Spleen (tissue), 11 donors: ENCODE measurements around the gene ALX4. TPM values are rescaled to one million over a fixed set of nuclear protein-coding genes. Genes with fewer than 3 reads are reported as not detected.

Experiments
- DNase-seq: peaks from one replicate; pipeline ENCODE4 v3.0.0-alpha.2; 2020
- H3K27ac ChIP-seq, 8 donors: fragments of 200-600 bp; sonication (generic) in 7 of 8; 1 replicate in 4 of 8; 2 replicates in 4 of 8; pipeline versions ENCODE4 v1.5.0 to v1.8.0; 2016 to 2021; ENCODE audit warnings: inconsistent platforms in 4 of 8, mild to moderate bottlenecking in 4 of 8, moderate library complexity in 1 of 8
- H3K27me3 ChIP-seq, 7 donors: fragments of 200-600 bp; sonication (generic) in 6 of 7; replicated peaks in 1 of 7; 1 replicate in 4 of 7; 2 replicates in 3 of 7; pipeline versions ENCODE4 v1.5.0 to v1.8.0; 2016 to 2021; ENCODE audit warnings: inconsistent platforms in 3 of 7, mild to moderate bottlenecking in 1 of 7
- H3K36me3 ChIP-seq, 6 donors: fragments of 200-600 bp; sonication (generic) in 5 of 6; 1 replicate in 4 of 6; 2 replicates in 2 of 6; pipeline versions ENCODE4 v1.5.0 to v1.8.0; 2016 to 2021; ENCODE audit warnings: inconsistent platforms in 2 of 6
- H3K4me1 ChIP-seq, 6 donors: fragments of 200-600 bp; sonication (generic) in 5 of 6; 1 replicate in 3 of 6; 2 replicates in 3 of 6; pipeline versions ENCODE4 v1.5.0 to v1.8.0; 2016 to 2021; ENCODE audit warnings: inconsistent platforms in 3 of 6
- H3K4me3 ChIP-seq, 8 donors: fragments of 200-600 bp; sonication (generic) in 7 of 8; 1 replicate in 4 of 8; 2 replicates in 4 of 8; pipeline versions ENCODE4 v1.5.0 to v1.8.0; 2016 to 2021; ENCODE audit warnings: inconsistent platforms in 4 of 8, mild to moderate bottlenecking in 4 of 8, moderate library complexity in 2 of 8
- H3K9me3 ChIP-seq, 8 donors: fragments of 200-600 bp; sonication (generic) in 7 of 8; 1 replicate in 4 of 8; 2 replicates in 4 of 8; pipeline versions ENCODE4 v1.5.0 to v1.8.0; 2016 to 2021; ENCODE audit warnings: inconsistent platforms in 4 of 8
- POLR2A ChIP-seq, 3 donors: fragments of 450-650 bp; IDR thresholded peaks; one replicate each; pipeline ENCODE4 v1.5.1; 2017; ENCODE audit warnings: antibody characterized with exemption in 3 of 3, mild to moderate bottlenecking in 1 of 3
- POLR2AphosphoS5 ChIP-seq, 3 donors: sonication (generic); formaldehyde crosslinking; IDR thresholded peaks; one replicate each; pipeline ENCODE4 v1.5.1; 2017; ENCODE audit warnings: antibody characterized with exemption in 3 of 3
- WGBS, 5 donors: extraction: QIAGEN DNeasy Blood & Tissue Kit in 3 of 5; methylation state at CpG; one replicate each; pipeline versions ENCODE4 v1.1.5 to v1.1.7; 2013 to 2018; 5-methylcytosine and 5-hydroxymethylcytosine counted together
- intact Hi-C: fragments of 100-400 bp; cut with DNase I; formaldehyde crosslinking; loops from one replicate; pipeline ENCODE4 v1.15.0; 2023; ENCODE audit warnings: low total_unique reads
- polyA plus RNA-seq, 3 donors: library from polyadenylated mRNA; stranded (reverse); fragments of 200-250 nt; gene quantifications; one replicate each; pipeline ENCODE4 v1.2.1, GENCODE V29; 2013
- total RNA-seq, 7 donors: library from RNA; depleted of rRNA in 3 of 7; stranded (reverse); fragments of >200 nt in 3 of 7; fragmentation: NEBNext Ultra II Directional in 4 of 7; extraction: Animal tissue kit (Norgen Biotek cat#: 25700) in 4 of 7; gene quantifications; one replicate each; pipeline versions ENCODE4 v1.1.0 to v1.2.1, GENCODE V29; 2016 to 2021
- TF ChIP-seq, protein P1 (sequence below), 11 experiments: fragments of 200-600 bp in 7 of 11; fragments of 450-650 bp in 4 of 11; sonication (generic) in 4 of 11; IDR thresholded peaks in 8 of 11; conservative IDR thresholded peaks in 3 of 11; 1 replicate in 7 of 11; 2 replicates in 4 of 11; pipeline versions ENCODE4 v1.4.0 to v1.8.0; 2016 to 2021; ENCODE audit warnings: antibody characterized with exemption in 11 of 11, inconsistent platforms in 4 of 11, mild to moderate bottlenecking in 1 of 11
- donor health status: healthy with polysubstance abuse.
- donor health status: DM: no; HTN: no; CAD: no; lungs with moderate emphysema.
- donor health status: DM: no; HTN: no; CAD: no.
- donor health status: Bipolar disorder and iron deficiency.
- donor health status: healthy.
- donor health status: DM: no; HTN: no; CAD: no.
- donor health status: DM: yes; HTN: yes; CAD: no.

Gene ALX4
- total and polyA plus RNA-seq, 10 donors, result 0.11 TPM; not detected in 9

DNA sequence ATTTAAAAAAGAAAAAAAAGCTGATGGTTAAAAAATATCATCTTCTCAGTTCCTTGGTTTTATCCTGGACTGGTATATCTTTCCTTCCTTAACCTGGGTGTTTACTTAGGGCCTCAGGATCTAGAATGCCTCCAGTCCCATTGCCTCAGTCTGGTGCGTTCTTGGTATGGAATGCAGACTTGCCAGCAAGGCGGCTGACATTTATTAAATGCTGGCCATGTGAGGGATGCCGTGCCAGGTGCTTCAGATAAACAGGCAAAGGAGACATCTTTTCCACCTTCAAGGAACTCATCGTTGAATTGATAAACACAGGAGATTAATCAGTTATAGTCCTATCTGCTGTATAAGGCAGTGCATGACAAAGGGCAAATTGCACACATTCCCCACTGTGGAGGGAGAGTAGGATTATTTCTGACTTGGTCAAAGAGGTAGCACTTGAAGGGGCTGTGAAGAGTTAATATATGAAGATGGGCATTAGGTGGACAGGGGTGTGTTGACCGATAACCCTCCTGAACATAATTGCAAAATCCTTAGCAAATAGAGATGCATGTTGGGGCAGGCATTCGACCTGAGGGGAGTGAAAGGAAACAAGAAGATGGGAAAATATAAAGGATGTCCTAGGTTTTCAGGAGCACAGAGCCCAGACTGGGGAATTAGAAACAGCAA lies 54.4 kb downstream of the ALX4 start:
- H3K4me3 ChIP-seq, result no peak overlapping the region
- WGBS, 5 donors, result 77 to 83% (median 80%) methylated on average over 6 of the region's 6 CpGs

DNA sequence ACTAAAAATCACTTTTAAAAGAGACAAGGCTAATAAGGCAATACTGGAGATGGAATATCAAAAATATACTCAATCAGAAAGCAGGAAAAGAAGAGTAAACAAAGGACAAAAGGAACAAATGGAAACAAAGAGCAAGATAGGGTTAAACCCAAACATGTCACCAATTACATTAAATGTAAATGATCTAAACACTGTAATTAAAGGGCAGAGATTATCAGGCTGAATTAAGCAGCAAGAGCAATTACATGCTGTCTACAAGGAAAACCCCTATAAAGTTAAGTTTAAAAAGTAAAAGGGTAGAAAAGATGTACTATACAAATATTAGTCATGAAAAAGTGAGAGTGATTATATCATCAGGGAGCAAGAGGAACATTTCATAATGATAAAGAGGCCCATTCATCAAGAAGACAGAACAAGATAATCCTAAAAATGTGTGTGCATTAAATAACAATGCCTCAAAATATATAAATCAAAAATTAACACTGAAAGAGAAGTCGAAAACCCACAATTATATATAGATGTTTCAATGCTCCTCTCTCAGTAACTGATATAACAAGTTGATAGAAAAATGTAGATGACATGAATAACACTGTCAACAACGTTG lies 56.8 kb downstream of the ALX4 start:
- intact Hi-C loops, result no loop called here
- H3K9me3 ChIP-seq, result peaks cover 3 to 37% (median 26%) of the 10 kb centered on the region in 8 donors
- TF ChIP-seq, protein P1, sequence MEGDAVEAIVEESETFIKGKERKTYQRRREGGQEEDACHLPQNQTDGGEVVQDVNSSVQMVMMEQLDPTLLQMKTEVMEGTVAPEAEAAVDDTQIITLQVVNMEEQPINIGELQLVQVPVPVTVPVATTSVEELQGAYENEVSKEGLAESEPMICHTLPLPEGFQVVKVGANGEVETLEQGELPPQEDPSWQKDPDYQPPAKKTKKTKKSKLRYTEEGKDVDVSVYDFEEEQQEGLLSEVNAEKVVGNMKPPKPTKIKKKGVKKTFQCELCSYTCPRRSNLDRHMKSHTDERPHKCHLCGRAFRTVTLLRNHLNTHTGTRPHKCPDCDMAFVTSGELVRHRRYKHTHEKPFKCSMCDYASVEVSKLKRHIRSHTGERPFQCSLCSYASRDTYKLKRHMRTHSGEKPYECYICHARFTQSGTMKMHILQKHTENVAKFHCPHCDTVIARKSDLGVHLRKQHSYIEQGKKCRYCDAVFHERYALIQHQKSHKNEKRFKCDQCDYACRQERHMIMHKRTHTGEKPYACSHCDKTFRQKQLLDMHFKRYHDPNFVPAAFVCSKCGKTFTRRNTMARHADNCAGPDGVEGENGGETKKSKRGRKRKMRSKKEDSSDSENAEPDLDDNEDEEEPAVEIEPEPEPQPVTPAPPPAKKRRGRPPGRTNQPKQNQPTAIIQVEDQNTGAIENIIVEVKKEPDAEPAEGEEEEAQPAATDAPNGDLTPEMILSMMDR (IDR thresholded peaks at IDR 0.05 in 8 of 11, conservative IDR thresholded peaks at IDR 0.05 in 3 of 11), result no peak
- no peak for TF ChIP-seq POLR2AphosphoS5 (IDR thresholded peaks at IDR 0.05)
- TF ChIP-seq POLR2A (IDR thresholded peaks at IDR 0.05), result no peak
- DNase-seq, result no peak
- H3K36me3 ChIP-seq, result peaks cover 0 to 39% (median 0%) of the 10 kb centered on the region in 6 donors
- no peaks in the 10 kb centered on the region for H3K27me3 ChIP-seq
- no peak overlapping the region for H3K4me3 ChIP-seq
- no peak overlapping the region for H3K27ac ChIP-seq
- peaks cover 0 to 22% (median 0%) of the 10 kb centered on the region in 6 donors for H3K4me1 ChIP-seq
- 87 to 99% (median 94%) methylated on average over 2 of the region's 2 CpGs for WGBS, 5 donors

More for the DNA sequence above, 54.4 kb downstream of the ALX4 start:
- Histone ChIP-seq H3K27me3 (no peaks in the 10 kb centered on the region), H3K36me3 (peaks cover 0 to 18% (median 0%) of the 10 kb centered on the region in 6 donors), H3K9me3 (peaks cover 3 to 37% (median 26%) of the 10 kb centered on the region in 8 donors), H3K4me1 (peaks cover 0 to 22% (median 0%) of the 10 kb centered on the region in 6 donors), H3K27ac (no peak overlapping the region)
- TF ChIP-seq POLR2A (IDR thresholded peaks at IDR 0.05), result no peak
- TF ChIP-seq, protein P1 (IDR thresholded peaks at IDR 0.05 in 8 of 11, conservative IDR thresholded peaks at IDR 0.05 in 3 of 11), result no peak
- no peak for TF ChIP-seq POLR2AphosphoS5 (IDR thresholded peaks at IDR 0.05)
- no peak for DNase-seq
- intact Hi-C loops, result no loop called here

DNA sequence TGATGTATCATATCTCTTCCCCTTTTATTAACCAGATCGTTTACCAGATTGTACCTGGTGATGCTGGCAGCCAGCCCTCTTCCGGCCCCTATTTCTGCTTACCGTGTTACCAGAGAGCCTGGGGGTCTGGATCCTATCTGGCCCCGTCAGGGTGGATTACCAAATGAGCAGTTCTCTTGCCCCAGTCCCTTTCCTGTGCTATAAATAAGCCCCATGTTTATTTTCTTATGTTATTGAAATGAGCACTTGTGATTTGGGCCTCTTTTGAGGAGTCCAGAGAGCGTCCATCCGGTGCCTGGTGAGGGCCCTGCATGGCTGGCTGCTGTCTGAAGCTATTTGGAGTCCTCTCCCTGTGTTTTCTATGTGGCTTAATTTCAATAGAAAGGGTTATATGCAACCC lies 59.5 kb downstream of the ALX4 start:
- Histone ChIP-seq H3K27me3 (no peaks in the 10 kb centered on the region), H3K9me3 (peaks cover 3 to 37% (median 26%) of the 10 kb centered on the region in 8 donors), H3K4me1 (no peaks in the 10 kb centered on the region), H3K36me3 (peaks cover 0 to 55% (median under 1%) of the 10 kb centered on the region in 6 donors), H3K4me3 (no peak overlapping the region), H3K27ac (no peak overlapping the region)
- intact Hi-C loops, result no loop called here
- WGBS, 5 donors, result 73 to 97% (median 93%) methylated on average over 6 of the region's 6 CpGs
- DNase-seq, result no peak
- TF ChIP-seq POLR2AphosphoS5 (IDR thresholded peaks at IDR 0.05) (no peak), POLR2A (IDR thresholded peaks at IDR 0.05) (no peak)
- TF ChIP-seq, protein P1 (IDR thresholded peaks at IDR 0.05 in 8 of 11, conservative IDR thresholded peaks at IDR 0.05 in 3 of 11), result no peak

DNA sequence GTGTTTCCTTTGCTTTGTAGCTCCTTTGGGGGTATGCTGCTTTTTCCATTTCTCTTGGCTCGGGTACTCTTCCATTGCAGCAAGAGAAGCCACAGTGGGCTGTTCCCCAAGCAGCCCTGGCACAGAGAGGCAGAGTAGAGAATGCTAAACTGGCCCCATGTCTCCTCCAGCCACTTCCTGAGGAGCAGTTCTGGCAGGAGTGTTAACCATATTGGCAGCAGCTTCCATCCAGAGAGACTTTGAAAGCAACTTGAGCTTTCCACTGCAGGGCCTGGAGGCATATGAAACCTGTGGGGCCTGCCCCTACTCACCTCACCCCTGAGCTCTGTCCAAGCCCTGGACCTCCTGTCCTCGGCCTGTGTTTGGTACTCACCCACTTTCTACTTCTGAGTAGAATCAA lies 61.8 kb downstream of the ALX4 start:
- TF ChIP-seq POLR2A (IDR thresholded peaks at IDR 0.05), result no peak
- TF ChIP-seq POLR2AphosphoS5 (IDR thresholded peaks at IDR 0.05), result no peak
- TF ChIP-seq, protein P1 (IDR thresholded peaks at IDR 0.05 in 8 of 11, conservative IDR thresholded peaks at IDR 0.05 in 3 of 11), result no peak
- Histone ChIP-seq H3K4me3 (no peak overlapping the region), H3K27me3 (no peaks in the 10 kb centered on the region), H3K9me3 (peaks cover 3 to 26% (median 17%) of the 10 kb centered on the region in 8 donors), H3K27ac (no peak overlapping the region), H3K36me3 (peaks cover 0 to 76% (median 13%) of the 10 kb centered on the region in 6 donors), H3K4me1 (no peaks in the 10 kb centered on the region)
- DNase-seq, result no peak
- intact Hi-C loops, result no loop called here
- WGBS, 5 donors, result 85 to 100% (median 94%) methylated on average over 2 of the region's 2 CpGs
